Esophagus squamous epithelium (tissue), 4 donors: ENCODE data around the gene IKZF4.

Source experiments
- CTCF ChIP-seq, 6 experiments: fragments of 450-650 bp in 4 of 6; fragments of 200-600 bp in 2 of 6; sonication (generic) in 2 of 6; IDR thresholded peaks; one replicate each; pipeline ENCODE4 v1.5.1; 2016 to 2019; ENCODE audit warnings: antibody characterized with exemption in 6 of 6, mild to moderate bottlenecking in 4 of 6, moderate library complexity in 4 of 6
- POLR2A ChIP-seq, 4 donors: fragments of 450-650 bp; IDR thresholded peaks; one replicate each; pipeline ENCODE4 v1.6.1; 2017; ENCODE audit warnings: antibody characterized with exemption in 4 of 4, mild to moderate bottlenecking in 4 of 4, moderate library complexity in 3 of 4

DNA sequence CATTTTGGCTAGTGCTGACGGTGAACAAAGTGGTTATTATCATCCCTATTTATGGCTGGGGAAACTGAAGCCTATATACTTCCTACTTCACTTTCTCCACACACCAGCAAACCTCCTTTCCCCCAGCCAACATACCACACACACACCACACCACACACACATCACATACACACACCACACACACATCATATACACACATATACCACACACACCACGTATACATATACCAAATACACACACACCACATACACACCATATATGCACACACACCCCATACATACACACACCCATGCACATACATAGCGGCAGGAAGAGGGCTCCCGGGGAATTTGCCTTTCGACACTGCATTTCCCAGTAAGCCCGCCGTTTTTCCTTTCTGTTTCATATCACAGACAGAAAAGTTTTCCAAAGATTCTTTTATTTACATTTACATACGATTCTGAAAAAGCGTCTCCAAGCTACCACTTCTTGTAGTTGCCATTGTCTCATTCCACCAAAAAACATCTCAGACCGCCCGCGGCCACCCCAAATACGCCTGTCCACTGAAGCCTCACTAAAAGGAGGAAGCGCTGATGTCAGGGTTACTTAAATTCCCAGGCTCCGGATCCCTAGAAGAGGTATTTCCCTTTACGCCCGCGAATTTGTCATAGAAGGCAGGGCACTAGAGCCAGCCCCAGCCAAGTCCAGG lies 47.8 kb upstream of the IKZF4 start:
- peak in 1 of 6 experiments; percentile 6 for TF ChIP-seq CTCF (IDR thresholded peaks at IDR 0.05)
- peak in 3 of 4 donors; percentile 22 to 83 (median 71) for TF ChIP-seq POLR2A (IDR thresholded peaks at IDR 0.05)
